GM12892 (cell line): ENCODE results near the gene FBXW8.

Experiments
- POLR2A ChIP-seq: IDR thresholded peaks from 2 replicates; pipeline ENCODE4 v1.6.1; 2011; ENCODE audit warnings: low read depth, low read length, control low read depth
- POLR2AphosphoS5 ChIP-seq: IDR thresholded peaks from 2 replicates; pipeline ENCODE4 v1.6.1; 2011; ENCODE audit warnings: low read depth, low read length, control low read depth
- TAF1 ChIP-seq: IDR thresholded peaks from 2 replicates; pipeline ENCODE4 v1.6.1; 2011; ENCODE audit warnings: low read depth, mild to moderate bottlenecking, control low read depth, low read length, borderline replicate concordance

GRCh38 chr12:117064596-117064995 is 153.8 kb downstream of the FBXW8 start:
- TF ChIP-seq POLR2AphosphoS5 (no peak), POLR2A (no peak), TAF1 (no peak)
